Neural crest cell (in vitro differentiated cells): Measurements from ENCODE around the gene PTPN4. TPM values are rescaled to one million over a fixed set of nuclear protein-coding genes. Genes with fewer than 3 reads are reported as not detected.

Experiments
- DNase-seq: peaks from one replicate; pipeline ENCODE4 v3.0.0; 2021; ENCODE audit warnings: low read depth, mixed read lengths, low spot score
- H3K27ac Mint-ChIP-seq: one replicate; pipeline ENCODE4 v1.8.0; 2021; ENCODE audit warnings: mild to moderate bottlenecking, mixed read lengths; ENCODE audit not compliant: unreplicated experiment
- H3K27me3 Mint-ChIP-seq: 2 replicates; pipeline ENCODE4 v1.8.0; 2021; ENCODE audit warnings: low read depth, mild to moderate bottlenecking, mixed read lengths
- H3K36me3 Mint-ChIP-seq: 2 replicates; pipeline ENCODE4 v1.8.0; 2021; ENCODE audit warnings: low read depth, mild to moderate bottlenecking, mixed read lengths
- H3K4me1 Mint-ChIP-seq: 2 replicates; pipeline ENCODE4 v1.8.0; 2021; ENCODE audit warnings: mixed read lengths
- H3K4me3 Mint-ChIP-seq: one replicate; pipeline ENCODE4 v1.8.0; 2021; ENCODE audit warnings: mild to moderate bottlenecking, mixed read lengths
- H3K9me3 Mint-ChIP-seq: 2 replicates; pipeline ENCODE4 v1.8.0; 2021; ENCODE audit warnings: mixed read lengths
- CTCF ChIP-seq: fragments of 200-600 bp; sonication (generic); conservative IDR thresholded peaks from 2 replicates; pipeline ENCODE4 v1.5.0; 2021; ENCODE audit warnings: antibody characterized with exemption, mild to moderate bottlenecking
- total RNA-seq: library from RNA; stranded (reverse); gene quantifications from 2 replicates; pipeline ENCODE4 v1.2.1, GENCODE V29; 2021

The PTPN4 gene
- total RNA-seq, 1 donor from 2014 or later = 39.3 TPM

- peaks cover 12% of the 10 kb centered on the region for H3K4me1 Mint-ChIP-seq
- H3K9me3 Mint-ChIP-seq = peaks cover 11% of the 10 kb centered on the region
- no peak overlapping the region for H3K4me3 Mint-ChIP-seq
- no peak for DNase-seq
- H3K27me3 Mint-ChIP-seq = no peaks in the 10 kb centered on the region
- no peak for TF ChIP-seq CTCF
- H3K36me3 Mint-ChIP-seq = peaks cover 17% of the 10 kb centered on the region
- H3K27ac Mint-ChIP-seq = no peak overlapping the region
Measured at GRCh38 chr2:119786295-119786694, 26.6 kb downstream of the PTPN4 start.

- Mint-ChIP-seq H3K27ac (no peak overlapping the region), H3K9me3 (peaks cover 23% of the 10 kb centered on the region), H3K4me3 (no peak overlapping the region), H3K27me3 (no peaks in the 10 kb centered on the region), H3K36me3 (peaks cover 37% of the 10 kb centered on the region), H3K4me1 (peaks cover 2% of the 10 kb centered on the region)
- no peak for DNase-seq
- TF ChIP-seq CTCF = no peak
Measured at GRCh38 chr2:119788752-119789151, 29.0 kb downstream of the PTPN4 start.

- H3K9me3 Mint-ChIP-seq = peaks cover 23% of the 10 kb centered on the region
- H3K4me1 Mint-ChIP-seq = peaks cover 4% of the 10 kb centered on the region
- H3K36me3 Mint-ChIP-seq = peaks cover 42% of the 10 kb centered on the region
- no peaks in the 10 kb centered on the region for H3K27me3 Mint-ChIP-seq
- no peak overlapping the region for H3K4me3 Mint-ChIP-seq
- no peak overlapping the region for H3K27ac Mint-ChIP-seq
- TF ChIP-seq CTCF = no peak
- DNase-seq = no peak
Measured at GRCh38 chr2:119790466-119790865, 30.7 kb downstream of the PTPN4 start.

- Mint-ChIP-seq H3K4me3 (no peak overlapping the region), H3K27ac (no peak overlapping the region), H3K36me3 (peaks cover 42% of the 10 kb centered on the region), H3K9me3 (peaks cover 23% of the 10 kb centered on the region), H3K4me1 (peaks cover 4% of the 10 kb centered on the region), H3K27me3 (no peaks in the 10 kb centered on the region)
- DNase-seq = no peak
- no peak for TF ChIP-seq CTCF
Measured at GRCh38 chr2:119792907-119793312, 33.2 kb downstream of the PTPN4 start.

GRCh38 chr2:119794237-119794636, 34.5 kb downstream of the PTPN4 start:
- no peak overlapping the region for H3K4me3 Mint-ChIP-seq
- no peak for DNase-seq
- peaks cover 4% of the 10 kb centered on the region for H3K4me1 Mint-ChIP-seq
- TF ChIP-seq CTCF = no peak
- peaks cover 22% of the 10 kb centered on the region for H3K9me3 Mint-ChIP-seq
- no peaks in the 10 kb centered on the region for H3K27me3 Mint-ChIP-seq
- no peak overlapping the region for H3K27ac Mint-ChIP-seq
- peaks cover 39% of the 10 kb centered on the region for H3K36me3 Mint-ChIP-seq
